NCI-H2196 treated with DMSO at 0.1 percent for 48 hours (cell line): ENCODE results near the gene ANKH.

Experiments used
- DNase-seq: peaks from one replicate; lab custom pipeline; 2025; ENCODE audit not compliant: unreplicated experiment; lab: John Stamatoyannopoulos, UW

ANKH gene

DNA sequence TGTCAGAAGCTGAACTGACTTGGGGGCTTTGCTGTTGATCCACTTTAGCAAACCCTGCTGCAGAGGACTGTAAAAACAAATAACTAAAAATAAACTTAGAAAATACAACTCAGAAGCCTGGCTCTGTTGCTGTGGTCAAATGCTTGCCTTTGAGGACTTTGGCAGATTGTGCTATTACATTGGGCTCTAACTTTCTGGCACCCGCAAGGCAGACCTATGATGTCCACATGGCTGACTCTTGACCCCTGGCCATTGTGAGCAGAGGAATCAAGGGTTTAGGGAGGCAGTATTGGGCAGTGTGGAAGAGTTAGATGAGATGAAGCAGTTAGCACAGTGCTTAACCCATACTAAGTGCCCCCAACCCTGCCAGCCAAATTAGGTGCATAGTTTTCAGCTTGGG lies 173.1 kb downstream of the ANKH start:
- DNase-seq: no peak

DNA sequence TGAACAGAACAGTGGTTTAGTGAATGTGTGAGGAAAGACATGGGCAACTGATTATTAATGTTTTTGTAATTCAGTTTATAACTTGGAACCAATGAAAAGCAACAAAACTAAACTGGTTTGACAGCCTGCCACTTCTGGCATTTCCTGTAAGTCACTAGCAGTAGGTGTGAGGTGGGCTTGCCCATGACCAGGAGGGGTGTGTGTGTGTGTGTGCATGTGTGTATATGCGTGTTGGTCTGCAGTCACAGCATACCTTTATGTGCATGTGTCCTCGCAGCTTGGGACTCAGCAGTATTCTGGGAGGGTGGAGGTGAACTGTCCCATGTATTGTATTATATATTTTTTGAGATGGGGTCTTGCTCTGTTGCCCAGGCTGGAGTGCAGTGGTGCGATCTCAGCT lies 174.7 kb downstream of the ANKH start:
- DNase-seq: no peak

DNA sequence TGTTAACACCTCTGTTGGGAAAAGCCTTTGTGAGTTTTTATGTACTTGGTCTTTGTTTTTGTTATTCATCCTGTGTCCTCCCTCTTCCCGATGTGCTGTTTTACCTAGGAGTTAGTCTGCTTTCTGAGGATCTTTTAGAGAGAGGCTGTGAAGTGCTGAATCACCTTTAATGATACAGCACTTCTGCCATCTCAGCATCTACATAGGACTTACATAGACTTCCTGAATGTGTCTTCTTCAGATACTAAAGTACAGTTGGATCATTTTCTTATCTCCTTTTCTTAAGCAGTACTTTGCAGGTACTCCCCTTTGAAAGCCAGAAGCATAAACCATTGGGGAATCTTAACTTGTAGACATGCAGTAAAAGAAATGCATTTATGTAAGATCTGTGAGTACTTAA lies 175.5 kb downstream of the ANKH start:
- no peak for DNase-seq

DNA sequence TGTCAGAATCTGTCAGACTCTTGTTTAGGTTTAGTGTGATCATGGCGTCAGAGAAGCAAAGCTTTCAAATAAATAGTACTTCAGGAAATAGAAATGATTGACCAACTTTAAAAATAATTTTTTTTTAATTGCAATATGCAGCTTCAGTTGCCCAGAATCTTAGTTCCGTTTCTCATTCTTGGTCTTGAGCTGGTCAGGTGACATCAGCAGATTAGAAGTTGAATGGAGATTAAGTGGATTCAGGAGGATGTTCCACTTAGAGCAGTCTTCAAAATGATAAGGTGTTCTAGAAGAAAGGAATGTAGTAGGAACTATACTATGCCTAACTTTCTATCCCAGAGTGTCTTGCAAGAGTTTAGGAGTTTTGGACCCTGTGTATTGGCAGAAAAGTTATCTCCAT lies 176.4 kb downstream of the ANKH start:
- no peak for DNase-seq

DNA sequence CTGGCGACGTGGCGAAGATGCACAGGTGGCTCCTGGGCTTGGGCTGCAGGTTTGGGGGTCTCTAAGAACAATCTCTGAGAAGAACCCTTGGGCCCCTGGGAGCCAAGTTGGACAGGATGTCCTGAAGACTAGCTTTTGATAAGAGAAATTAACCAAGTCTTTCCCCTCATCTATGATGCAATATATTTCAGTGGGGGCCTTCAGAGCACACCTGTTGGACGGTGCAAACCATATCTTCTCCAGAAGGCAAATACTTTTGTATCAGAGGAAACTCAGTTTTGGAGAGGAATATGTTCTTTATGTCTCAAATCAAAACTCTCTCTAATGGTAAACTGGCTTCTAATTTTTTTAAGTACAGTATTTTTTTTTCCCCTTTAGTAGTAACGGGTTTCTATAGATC lies 178.5 kb downstream of the ANKH start:
- no peak for DNase-seq

DNA sequence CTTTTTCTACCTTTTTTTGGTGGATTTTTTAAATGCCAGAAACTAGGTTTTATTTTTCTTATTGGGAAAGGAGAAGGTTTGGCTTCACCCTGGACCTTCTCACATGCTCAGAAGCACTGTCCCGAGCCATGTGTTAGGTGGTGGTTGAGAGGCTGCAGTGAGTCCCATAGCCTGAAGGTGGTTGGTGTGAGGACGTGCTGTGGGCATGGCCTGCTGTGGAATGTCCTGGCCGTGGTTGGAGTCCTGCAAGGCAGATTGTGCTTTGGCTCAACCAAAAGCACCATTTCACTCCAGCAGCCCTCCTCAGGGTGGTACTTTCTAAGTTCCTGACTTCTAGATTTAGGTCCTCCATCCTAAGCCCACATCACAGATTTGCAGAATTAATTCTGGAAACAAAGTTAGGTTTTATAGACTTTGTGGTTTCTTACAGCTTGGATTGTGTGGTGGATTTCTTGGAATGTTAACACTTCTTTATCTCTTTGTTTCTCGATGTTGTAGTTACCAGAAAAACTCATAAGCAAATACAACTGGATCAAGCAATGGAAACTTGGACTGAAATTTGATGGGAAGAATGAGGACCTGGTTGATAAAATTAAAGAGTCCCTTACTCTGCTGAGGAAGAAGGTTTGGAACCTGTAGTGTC lies 184.4 kb downstream of the ANKH start:
- no peak for DNase-seq

DNA sequence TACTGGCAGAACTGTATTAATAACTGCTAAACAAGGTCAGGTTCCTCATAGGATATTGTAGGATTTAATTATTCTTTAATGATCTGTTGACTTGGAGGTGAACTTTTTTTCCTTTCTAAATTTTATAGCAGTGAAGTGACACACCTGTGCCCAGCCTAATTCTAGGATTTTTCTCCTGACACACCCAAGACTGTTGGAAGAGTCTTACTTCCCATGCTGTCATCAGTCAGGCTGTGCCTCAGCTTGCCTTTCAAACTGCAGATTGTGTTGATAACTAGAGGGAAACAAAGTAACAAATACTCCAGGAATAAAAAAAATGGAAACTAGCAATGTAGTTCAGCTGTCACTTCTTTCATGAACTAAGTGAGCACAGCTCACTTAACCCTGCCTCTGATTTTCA lies 185.1 kb downstream of the ANKH start:
- DNase-seq: no peak

DNA sequence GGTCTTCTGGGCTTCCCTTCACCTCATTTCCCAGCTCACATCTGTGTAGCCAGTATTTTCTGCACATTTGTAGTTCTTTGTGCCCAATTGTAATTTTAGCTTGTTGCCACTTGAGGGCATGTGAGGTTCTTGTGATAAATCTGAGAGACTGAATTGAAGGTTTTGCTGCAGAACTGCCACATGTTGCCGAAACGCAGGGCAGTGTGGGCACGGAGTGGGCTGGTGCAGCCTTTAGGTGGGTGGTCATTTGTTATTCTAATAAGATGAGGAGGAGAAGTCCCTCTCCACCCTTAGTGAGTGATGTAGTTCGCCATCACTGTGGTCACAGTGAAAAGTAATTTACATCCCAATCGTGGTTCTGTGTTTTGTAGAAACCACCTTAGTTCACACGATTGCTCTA lies 185.8 kb downstream of the ANKH start:
- DNase-seq: no peak

DNA sequence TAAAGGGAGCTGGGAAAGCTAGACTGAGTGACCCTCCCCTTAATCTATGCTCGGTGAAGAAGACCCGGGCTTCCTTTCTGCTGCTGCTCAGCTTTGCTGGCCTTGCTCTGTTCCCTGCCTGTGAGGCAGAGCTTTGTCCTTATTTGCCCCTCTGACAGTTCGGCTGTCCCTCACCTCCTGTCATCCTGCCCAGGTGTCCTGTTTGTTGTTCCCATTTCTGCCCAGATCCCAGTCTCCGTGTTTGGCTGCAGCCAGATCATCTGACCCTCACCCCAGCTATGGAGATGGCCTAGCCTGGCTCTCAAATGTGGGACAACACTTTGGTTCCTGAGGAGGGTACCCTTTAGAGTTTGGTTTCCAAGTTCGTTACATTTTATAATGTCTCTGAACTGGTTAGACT lies 186.8 kb downstream of the ANKH start:
- DNase-seq: no peak

DNA sequence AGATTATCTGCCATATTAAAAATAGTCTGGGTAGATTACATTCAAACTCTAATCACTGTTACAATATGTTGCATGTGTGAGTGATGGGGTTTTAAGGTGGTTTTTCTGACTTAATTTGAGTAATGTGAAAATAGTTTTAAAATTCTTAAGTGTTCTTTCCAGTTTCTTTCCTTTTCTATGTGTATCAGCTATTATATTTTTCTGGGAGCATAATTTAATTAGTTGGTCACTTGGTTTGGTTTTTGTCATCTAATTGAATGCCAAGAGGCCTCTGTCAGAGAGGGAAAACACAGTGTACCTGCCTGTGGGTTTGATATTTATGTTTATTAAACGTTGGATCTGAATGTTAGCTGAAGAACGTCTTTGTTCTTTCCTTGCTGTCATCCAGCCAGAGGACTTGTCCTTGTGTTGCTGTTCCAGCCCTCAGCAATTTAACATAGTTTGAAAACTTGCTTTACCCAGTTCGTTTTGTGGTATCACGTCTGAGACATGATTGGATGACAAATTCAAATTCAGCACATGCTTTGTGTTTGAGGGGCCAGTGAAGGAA lies 187.6 kb downstream of the ANKH start:
- no peak for DNase-seq

DNA sequence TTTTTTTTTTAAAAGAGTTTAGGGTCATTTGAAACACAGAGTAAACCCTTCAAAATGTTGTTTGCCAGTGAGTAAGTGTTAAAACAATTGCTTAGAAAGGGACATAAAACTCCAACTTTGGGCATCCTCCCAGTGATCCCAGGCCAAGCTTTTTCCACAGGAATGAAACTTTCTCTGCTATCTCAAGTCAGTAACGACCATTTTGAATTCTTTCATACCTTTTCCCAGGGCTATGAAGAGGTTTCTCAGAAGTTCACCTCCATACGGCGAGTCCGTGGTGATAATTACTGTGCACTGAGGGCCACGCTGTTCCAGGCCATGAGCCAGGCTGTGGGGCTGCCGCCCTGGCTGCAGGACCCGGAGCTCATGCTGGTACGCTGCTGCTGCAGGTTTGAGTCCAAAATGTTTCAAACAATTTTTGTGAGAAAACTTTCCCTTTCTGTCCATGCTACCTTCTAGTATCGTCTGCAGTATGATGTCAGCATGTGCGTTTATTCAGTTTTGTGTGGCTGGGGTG lies 190.3 kb downstream of the ANKH start:
- DNase-seq: no peak

DNA sequence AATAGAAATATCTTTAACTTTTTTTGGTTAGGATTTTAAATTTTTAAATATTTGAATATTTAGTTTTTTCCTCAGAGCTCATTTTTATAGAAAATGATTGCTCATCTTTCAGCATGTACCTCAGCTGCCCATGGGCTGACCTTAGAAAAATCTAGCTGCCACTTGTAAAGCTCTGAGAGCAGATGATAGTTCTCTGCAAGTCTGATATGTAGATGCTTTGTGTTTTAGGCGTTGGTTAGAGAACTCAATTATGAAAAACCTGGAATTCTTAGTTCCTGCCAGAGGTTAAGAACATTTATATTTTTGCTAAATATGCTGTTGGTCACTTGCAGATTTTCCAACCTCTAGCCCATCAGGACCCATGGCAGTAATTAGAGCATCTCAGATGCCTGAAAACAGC lies 192.0 kb downstream of the ANKH start:
- DNase-seq: no peak

DNA sequence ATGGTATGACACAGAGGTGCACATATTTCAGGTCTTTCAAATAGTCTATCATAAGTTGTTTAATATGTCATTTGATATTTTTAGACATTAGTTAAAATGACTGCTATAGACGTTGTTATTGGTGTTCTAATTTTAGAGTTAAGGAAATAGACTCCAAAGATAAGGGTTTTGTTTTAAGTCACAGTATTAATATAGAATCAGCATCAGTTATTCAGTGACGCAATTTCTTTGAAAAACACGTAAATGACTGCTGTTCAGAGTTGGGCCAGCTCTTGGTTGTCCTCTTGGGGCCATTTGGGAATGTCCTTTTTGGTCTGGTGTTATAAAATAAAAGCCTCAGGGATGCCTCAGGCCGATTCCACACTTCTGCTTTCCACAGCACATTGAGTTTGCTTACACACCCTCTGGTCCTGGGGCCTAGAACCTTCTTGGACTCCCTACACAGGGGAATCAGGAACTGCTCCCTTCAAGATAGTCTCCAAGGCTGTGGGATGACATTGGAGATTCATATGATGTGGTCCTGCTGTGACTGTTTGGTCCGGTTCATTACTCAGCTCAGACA lies 192.7 kb downstream of the ANKH start:
- DNase-seq: no peak

DNA sequence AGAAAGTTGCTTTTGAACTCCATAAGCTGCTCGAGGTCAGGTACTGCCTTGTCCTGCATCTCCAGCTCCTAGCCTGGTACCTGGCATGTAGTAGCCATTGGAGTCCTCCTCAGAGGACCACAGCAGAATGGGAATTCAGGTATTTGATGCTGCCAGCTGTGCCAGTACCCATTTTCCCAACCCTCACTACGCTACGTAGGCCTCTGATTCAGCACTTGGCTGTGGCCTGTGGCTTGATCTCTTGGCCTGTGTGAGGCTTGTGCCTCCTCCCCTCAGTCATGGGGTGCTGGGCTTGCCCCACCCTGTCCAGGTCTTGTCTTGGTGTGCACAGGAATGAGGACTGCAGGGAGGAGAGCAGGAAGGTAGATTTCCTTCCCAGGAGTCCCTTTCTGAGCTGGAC lies 195.3 kb downstream of the ANKH start:
- DNase-seq: no peak

DNA sequence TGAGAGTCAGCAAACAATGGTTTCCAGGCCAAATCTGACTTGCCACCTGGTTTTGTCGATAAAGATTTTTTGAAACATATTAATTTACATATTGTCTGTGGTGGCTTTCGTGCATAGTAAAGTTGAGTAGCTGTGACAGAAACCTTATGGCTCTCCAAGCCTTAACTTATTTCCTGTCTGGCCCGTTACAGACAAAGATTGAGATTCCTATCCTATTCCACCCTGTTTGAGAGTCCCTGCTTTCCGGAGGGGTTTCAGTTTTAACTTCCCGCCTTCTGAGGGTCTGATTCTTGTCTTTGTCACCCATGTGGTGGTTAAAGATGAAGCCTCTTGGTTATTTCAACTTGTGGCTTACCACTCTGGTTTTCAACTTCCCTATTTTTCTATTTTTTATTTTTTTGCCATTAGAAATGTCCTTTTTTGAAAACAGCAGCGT lies 195.7 kb downstream of the ANKH start:
- no peak for DNase-seq

DNA sequence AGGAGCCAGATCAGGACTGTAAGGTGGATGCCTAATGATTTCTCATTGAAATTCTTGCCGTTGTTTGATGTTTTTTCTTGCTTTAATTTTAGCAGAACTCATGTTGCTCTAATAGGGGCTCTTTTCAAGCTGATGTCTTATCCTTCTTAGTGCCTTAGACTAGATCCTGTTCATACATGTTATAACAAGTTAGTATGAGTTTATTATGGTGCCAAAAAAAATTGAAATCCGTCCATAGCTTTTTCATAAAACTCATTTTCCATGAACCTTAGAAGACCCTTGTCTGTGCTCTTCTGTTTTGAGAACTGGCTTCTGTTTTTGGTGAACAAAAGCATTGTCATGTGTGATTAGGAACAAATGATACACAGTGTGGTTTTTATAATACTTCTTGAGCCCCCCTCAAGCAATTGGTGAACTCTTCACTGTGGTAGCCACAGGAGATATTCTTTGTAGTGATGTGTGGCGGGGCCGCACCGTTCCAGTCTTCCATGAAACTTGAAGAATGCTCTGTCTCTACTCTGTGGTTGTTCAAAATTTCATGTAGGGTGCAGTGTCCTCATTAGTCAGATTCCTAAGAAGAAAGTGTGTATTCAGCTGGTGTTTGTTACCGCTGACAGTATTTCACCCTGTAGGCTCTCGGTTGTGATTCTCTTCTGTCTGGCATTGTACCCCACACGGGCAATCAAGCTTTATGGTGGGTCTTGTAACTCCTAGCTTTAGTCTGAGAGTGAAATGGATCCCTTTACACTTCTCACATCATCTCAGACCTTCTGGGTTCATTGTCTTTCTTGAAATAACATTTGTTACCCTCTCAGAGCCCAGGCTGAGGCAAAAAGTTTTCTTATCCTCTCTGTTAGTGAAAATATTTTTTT lies 196.4 kb downstream of the ANKH start:
- no peak for DNase-seq

DNA sequence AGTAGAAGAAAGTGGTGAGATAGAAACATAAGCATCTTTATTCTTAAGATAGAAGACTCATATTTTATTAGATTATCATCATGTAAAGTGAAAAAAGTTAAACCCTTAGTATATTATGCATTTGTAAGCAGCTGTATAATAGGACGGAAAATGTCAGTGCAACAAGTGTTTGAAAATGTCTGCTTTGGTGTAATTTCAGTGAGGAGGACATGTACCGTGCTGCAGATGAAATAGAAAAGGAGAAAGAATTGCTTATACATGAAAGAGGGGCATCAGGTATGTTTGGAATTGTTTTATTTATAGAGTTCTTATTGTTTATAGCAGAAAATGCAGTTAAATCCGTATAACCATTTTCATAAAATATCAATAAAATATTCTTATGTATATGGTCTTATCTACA lies 198.1 kb downstream of the ANKH start:
- no peak for DNase-seq

DNA sequence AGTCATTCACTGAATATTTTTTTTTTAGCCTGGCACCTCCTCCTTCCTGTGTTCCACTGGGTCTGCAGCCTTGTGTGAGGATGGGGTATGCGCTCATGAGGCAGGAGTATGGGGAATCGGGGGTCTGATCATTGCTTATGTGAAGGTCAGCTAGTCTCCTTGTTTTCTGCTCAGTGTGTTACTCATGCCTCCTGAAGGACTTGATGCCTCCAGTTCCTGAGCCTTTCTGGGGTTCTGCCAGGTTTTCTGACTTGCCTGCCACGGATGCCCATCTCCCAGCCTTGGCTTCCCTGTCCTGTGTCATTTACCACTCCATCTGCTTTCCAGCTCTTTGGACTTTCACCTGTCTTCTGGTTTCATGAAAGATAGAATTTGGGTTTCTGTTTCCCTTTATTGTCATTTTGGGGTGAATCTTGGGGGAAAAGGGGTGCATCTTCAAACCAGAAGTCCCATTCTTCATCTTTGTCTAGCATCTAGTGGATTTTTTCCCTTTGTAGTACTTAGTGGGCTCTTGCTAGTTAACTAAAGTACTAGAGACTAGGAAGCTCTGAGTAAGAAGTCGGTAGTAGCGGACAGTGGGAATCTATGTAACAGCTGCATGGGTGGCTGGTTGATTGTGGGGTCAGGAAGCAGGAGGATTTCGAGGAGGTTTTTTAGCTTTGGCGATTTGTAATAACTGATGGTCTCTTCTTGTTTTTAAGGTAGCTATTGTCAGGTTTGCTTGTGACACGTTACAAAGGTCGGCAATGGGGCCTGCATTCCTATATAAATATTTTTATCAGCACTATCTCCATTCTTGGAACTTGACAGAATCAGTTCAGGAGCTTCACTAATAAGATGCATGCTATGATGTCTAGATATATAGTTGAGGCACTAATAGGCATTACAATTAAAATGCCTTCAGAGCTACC lies 198.8 kb downstream of the ANKH start:
- DNase-seq: no peak

DNA sequence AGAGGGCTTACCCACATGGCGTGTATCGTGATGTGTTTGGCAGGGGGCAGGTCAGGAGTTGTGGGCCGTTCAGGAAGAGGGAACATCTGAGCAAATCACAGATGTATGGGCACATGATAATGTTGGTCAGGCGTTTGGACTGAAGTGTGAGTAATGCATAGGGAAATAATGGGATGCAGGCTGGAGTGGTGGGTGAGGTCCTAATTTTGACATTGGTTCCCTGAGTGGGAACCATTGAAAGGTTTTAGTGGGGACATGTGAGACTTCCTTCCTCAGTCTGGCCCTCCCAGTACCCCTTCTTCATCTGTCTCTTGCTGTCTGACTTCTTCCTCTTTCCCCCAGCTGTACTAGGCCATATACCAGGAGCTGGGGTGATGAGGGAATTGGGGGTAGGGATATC lies 199.5 kb downstream of the ANKH start:
- no peak for DNase-seq

DNA sequence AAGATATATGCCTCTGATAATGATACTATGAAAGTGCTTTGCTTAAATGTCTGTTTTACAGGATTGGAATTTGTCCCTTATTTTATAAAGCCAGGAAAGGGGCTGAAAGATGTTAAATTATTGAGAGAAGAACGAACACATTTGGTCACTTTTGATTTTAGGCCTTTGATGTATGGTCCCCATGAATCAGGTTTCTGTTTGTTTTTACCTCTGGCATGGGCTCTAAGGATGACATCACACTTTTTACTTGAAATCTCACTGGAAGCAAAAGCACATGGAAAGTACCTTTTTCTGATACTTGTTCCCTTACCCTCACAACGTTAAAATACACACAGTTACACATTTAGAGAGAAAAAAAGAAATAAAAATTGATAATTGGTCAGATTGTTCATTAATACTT lies 200.2 kb downstream of the ANKH start:
- DNase-seq: peak; percentile 10

DNA sequence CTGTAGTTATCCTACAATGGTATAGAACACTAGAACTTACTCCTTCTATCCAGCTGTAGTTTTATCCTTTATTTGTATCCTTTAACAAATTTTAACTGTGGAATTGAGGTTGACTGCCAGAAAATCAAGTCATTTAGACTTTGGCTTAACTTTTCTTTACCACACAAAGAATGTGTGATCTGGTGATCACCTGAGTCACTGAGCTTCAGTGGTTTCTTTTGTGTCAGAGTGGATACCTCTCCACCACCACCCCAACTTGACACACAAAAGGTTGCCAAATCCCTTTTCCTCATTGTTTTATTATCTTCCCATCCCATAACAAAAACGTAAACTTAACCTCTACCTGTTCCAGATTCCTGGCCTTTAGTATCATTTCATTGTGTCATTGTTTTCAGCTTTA lies 201.6 kb downstream of the ANKH start:
- no peak for DNase-seq
